ENCODE measurements around the gene QSOX2. TPM values are rescaled to one million over a fixed set of nuclear protein-coding genes. Genes with fewer than 3 reads are reported as not detected.

Gene QSOX2
- total and polyA plus RNA-seq, 7 donors: 0.60 to 10.1 (median 3.5) TPM

DNA sequence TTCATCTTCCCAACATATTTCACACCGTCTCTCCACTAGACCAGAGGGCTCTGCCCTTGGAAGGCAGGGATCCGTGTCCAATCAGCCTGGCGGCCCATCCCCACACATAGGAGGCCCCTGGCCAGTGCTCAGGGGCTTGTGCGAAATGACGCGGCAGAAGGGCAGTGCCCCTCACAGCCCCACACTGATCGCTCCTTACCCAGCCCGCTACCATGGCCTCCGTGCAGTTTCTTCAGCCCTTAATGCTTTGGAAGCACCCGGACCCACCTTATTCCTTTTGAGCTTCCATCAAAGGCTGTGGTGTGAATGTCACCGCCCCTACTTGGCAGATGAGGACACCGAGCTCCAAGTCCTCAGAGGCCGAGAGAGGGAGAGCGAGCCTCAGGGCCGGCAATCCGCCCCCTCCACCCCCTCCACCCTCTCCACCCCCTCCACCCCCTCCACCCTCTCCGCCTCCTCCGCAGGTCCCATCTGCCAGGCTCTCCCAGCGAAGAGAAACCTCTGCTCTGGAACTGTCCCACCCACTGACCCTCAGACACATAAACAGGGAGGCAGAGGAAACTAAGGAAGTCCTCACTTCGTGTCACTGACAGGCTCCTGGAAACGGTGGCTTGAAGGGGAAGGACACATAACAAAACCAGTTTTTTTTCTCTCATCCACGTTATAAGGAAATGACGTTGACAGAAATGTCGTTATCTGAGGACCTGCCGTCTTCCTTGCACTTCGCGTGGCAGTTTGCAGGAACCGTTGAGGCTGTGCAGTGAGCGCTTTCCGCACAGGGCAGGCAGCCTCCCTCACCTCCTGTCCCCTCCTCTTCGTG lies 13.9 kb downstream of the QSOX2 start:
- intact Hi-C loops (cut with DNase I): no loop called here
- H3K27me3 ChIP-seq: no peaks in the 10 kb centered on the region
- no peak for DNase-seq
- H3K4me1 ChIP-seq: no peaks in the 10 kb centered on the region
- WGBS, 2 donors: 71 to 89% methylated on average over 31 of the region's 31 CpGs
- H3K4me3 ChIP-seq: no peak overlapping the region
- no peak overlapping the region for H3K27ac ChIP-seq
- H3K36me3 ChIP-seq: peaks cover 0 to 16% (median under 1%) of the 10 kb centered on the region in 4 donors
- TF ChIP-seq EP300 (IDR thresholded peaks at IDR 0.05) (no peak), POLR2A (IDR thresholded peaks at IDR 0.05) (no peak), POLR2AphosphoS5 (IDR thresholded peaks at IDR 0.05) (no peak)
- TF ChIP-seq, protein P1, sequence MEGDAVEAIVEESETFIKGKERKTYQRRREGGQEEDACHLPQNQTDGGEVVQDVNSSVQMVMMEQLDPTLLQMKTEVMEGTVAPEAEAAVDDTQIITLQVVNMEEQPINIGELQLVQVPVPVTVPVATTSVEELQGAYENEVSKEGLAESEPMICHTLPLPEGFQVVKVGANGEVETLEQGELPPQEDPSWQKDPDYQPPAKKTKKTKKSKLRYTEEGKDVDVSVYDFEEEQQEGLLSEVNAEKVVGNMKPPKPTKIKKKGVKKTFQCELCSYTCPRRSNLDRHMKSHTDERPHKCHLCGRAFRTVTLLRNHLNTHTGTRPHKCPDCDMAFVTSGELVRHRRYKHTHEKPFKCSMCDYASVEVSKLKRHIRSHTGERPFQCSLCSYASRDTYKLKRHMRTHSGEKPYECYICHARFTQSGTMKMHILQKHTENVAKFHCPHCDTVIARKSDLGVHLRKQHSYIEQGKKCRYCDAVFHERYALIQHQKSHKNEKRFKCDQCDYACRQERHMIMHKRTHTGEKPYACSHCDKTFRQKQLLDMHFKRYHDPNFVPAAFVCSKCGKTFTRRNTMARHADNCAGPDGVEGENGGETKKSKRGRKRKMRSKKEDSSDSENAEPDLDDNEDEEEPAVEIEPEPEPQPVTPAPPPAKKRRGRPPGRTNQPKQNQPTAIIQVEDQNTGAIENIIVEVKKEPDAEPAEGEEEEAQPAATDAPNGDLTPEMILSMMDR (IDR thresholded peaks at IDR 0.05): no peak
- no peaks in the 10 kb centered on the region for H3K9me3 ChIP-seq

DNA sequence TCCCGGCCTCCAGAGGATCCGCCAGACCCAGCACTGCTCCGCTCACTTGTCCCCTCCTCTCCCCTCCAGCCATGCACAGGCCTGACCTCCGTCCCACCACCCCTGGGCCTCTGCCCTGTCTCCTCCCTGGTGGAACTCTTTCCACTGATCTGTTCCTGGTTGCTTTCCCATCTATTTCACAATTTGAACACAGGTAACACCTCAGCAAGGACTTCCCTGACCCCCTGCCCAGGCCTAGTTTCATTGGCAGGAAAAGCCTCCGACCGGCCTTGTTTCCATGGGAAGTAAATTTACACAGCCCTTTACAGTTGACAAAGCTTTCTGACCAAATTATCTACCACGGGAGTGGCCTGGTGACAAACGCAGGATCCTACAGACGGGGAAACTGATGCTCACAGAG lies 14.8 kb downstream of the QSOX2 start:
- Histone ChIP-seq H3K27me3 (no peaks in the 10 kb centered on the region), H3K36me3 (peaks cover 0 to 7% (median 0%) of the 10 kb centered on the region in 4 donors), H3K27ac (no peak overlapping the region), H3K9me3 (no peaks in the 10 kb centered on the region), H3K4me3 (no peak overlapping the region), H3K4me1 (no peaks in the 10 kb centered on the region)
- DNase-seq: no peak
- TF ChIP-seq EP300 (IDR thresholded peaks at IDR 0.05) (no peak), POLR2AphosphoS5 (IDR thresholded peaks at IDR 0.05) (no peak), POLR2A (IDR thresholded peaks at IDR 0.05) (no peak)
- TF ChIP-seq, protein P1 (IDR thresholded peaks at IDR 0.05): no peak
- intact Hi-C loops (cut with DNase I): no loop called here
- 91 to 94% methylated on average over 9 of the region's 9 CpGs for WGBS, 2 donors

DNA sequence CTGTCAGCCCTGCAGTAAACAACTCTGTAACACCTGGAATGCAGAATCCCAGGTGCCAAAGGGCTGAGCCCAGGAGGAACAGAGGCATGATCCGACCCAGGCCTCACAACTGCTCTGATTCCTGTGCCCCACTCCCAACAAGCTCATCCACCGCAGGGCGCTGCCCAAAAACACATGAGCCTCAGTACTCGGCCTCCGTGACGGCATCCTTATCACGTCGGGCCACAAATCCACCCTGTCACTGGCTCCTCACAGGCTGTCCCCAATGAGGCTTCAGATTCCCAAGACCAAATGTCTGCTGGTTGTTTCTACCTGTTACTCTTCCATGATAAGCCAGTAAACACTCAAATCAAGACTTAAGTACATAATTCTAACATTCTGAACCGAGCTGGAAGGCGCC lies 15.2 kb downstream of the QSOX2 start:
- Histone ChIP-seq H3K9me3 (no peaks in the 10 kb centered on the region), H3K4me3 (no peak overlapping the region), H3K36me3 (peaks cover 0 to 3% (median 0%) of the 10 kb centered on the region in 4 donors), H3K27me3 (no peaks in the 10 kb centered on the region), H3K27ac (no peak overlapping the region), H3K4me1 (no peaks in the 10 kb centered on the region)
- intact Hi-C loops (cut with DNase I): no loop called here
- TF ChIP-seq POLR2AphosphoS5 (IDR thresholded peaks at IDR 0.05) (no peak), POLR2A (IDR thresholded peaks at IDR 0.05) (no peak), EP300 (IDR thresholded peaks at IDR 0.05) (no peak)
- TF ChIP-seq, protein P1 (IDR thresholded peaks at IDR 0.05): no peak
- DNase-seq: no peak
- 89 to 94% methylated on average over 10 of the region's 10 CpGs for WGBS, 2 donors

DNA sequence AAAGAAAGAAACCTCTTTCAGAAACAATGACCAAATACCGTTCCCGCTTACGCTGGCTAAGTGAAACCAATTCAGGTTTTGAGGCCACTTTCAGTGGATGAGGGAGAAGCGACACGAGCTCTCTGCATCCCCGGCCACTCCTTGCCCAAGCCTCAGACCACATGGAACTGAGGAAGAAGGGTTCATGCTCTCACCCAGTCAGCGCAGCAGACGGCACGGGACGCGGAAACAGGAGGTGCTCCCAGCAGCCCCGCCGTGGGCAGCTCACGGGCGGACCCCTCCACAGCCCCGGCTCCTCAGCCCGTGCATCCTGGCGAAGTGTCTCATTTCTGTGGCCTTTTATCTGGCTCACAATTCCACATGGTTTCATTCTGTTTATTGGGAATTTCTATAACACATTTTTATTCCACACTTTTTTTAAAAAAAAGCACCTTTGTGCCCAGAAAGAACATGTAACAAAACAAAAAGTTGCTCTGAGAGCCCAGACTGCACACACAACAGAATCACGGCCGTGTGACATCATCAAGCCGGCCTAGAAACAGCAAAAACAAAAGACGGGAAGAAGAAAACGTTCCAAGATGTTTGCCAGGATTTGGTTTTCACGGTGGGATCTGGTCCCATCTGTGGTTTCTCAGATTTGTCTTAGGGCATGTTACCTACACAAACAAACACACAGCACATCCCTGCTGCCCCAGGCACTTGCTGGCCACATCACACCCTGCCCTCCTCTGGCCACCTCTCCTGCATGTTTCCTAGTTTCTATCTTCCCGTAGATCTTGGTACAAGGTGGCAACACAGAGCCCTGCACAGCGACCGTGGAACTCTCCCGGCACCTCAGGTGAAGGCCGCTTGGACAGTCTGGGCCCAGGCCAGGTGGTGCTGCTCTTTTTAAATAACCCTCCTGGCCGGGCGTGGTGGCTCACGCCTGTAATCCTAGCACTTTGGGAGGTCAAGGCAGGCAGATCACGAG lies 16.2 kb downstream of the QSOX2 start:
- WGBS, 2 donors: 90 to 92% methylated on average over 33 of the region's 33 CpGs
- Histone ChIP-seq H3K36me3 (peaks cover 0 to 2% (median under 1%) of the 10 kb centered on the region in 4 donors), H3K27me3 (no peaks in the 10 kb centered on the region), H3K9me3 (no peaks in the 10 kb centered on the region), H3K4me1 (no peaks in the 10 kb centered on the region), H3K4me3 (no peak overlapping the region), H3K27ac (no peak overlapping the region)
- no peak for TF ChIP-seq EP300 (IDR thresholded peaks at IDR 0.05)
- TF ChIP-seq, protein P1 (IDR thresholded peaks at IDR 0.05): no peak
- TF ChIP-seq POLR2A (IDR thresholded peaks at IDR 0.05): no peak
- no peak for TF ChIP-seq POLR2AphosphoS5 (IDR thresholded peaks at IDR 0.05)
- no peak for DNase-seq
- intact Hi-C loops (cut with DNase I): no loop called here
